ENCODE data around the gene CXCL14. TPM values are rescaled to one million over a fixed set of nuclear protein-coding genes. Genes with fewer than 3 reads are reported as not detected.
"Not testable (repeated sequence)": the region's sequence is repeated elsewhere in the genome, so short reads cannot be mapped to it uniquely, and the experiment has no call there.

CXCL14 gene
- total and polyA plus RNA-seq, 2 donors (not counting 1 experiment from before 2014, with no cell fraction given) = not detected

GRCh38 chr5:135533794-135534193 is 45.0 kb downstream of the CXCL14 start:
- H3K27me3 ChIP-seq (replicated peaks in 1 of 4; ENCODE audit: control extremely low read depth in 1 of 4, control insufficient read depth in 3 of 4, insufficient read depth in 4 of 4, low read length in 3 of 4) = peaks cover 0 to 65% (median 21%) of the 10 kb centered on the region in 4 experiments
- H3K9me3 ChIP-seq (ENCODE audit: control extremely low read depth in 1 of 3, control insufficient read depth in 2 of 3, insufficient read depth in 1 of 3, low read length in 2 of 3) = peaks cover 0 to 14% (median 0%) of the 10 kb centered on the region in 3 donors
- CTCF ChIA-PET = no interaction called here
- H2AFZ ChIP-seq (ENCODE audit: insufficient read depth, low read depth, low read length, poor library complexity, severe bottlenecking) = no peak overlapping the region
- H3K36me3 ChIP-seq (replicated peaks in 1 of 2; ENCODE audit: control extremely low read depth in 1 of 2, control insufficient read depth in 1 of 2, extremely low read depth in 1 of 2, insufficient read depth in 2 of 2, low read length in 1 of 2) = no peaks in the 10 kb centered on the region
- peaks cover 0 to 7% of the 10 kb centered on the region in 2 donors for H3K4me1 ChIP-seq (ENCODE audit: control insufficient read depth in 2 of 2, insufficient read depth in 2 of 2, low read length in 2 of 2)
- POLR2A ChIA-PET = no interaction called here
- H3K79me2 ChIP-seq (ENCODE audit: control insufficient read depth, insufficient read depth, low read length) = no peaks in the 10 kb centered on the region
- Mint-ChIP-seq H3K9me3 (ENCODE audit: insufficient read depth) (no peaks in the 10 kb centered on the region), H3K4me3 (no peak overlapping the region), H3K27ac (no peak overlapping the region), H3K4me1 (peaks cover 7% of the 10 kb centered on the region), H3K27me3 (peaks cover 76% of the 10 kb centered on the region)
- no peak overlapping the region for H3K27ac ChIP-seq (ENCODE audit: low read length in 2 of 2)
- intact Hi-C loops (cut with micrococcal nuclease) = no loop called here
- DNase-seq (no peak), ATAC-seq (ENCODE audit: low read depth) (no peak)
- no CpG with 5 or more reads among the region's 3 CpGs for WGBS (ENCODE audit: insufficient coverage)
- H3K4me3 ChIP-seq (ENCODE audit: control extremely low read depth in 1 of 5, extremely low read depth in 1 of 5, insufficient read depth in 1 of 5, low read depth in 2 of 5, low read length in 4 of 5) = no peak overlapping the region
- H3K4me2 ChIP-seq (replicated peaks; ENCODE audit: low read depth, low read length, poor library complexity, severe bottlenecking) = no peak overlapping the region
- TF ChIP-seq EZH2 (IDR thresholded peaks at IDR 0.05; ENCODE audit: borderline replicate concordance, insufficient read depth, low read depth, low read length, poor library complexity, severe bottlenecking) = no peak
- no peak for TF ChIP-seq CTCF (IDR thresholded peaks at IDR 0.05)
- H3K9ac ChIP-seq (ENCODE audit: low read length) = no peak overlapping the region
- H4K20me1 ChIP-seq (ENCODE audit: control insufficient read depth, insufficient read depth, low read length, poor library complexity, severe bottlenecking) = no peaks in the 10 kb centered on the region

GRCh38 chr5:135533334-135533733 is 45.5 kb downstream of the CXCL14 start:
- H3K4me3 Mint-ChIP-seq = no peak overlapping the region
- no peak for ATAC-seq (ENCODE audit: low read depth)
- Histone ChIP-seq H3K36me3 (replicated peaks in 1 of 2; ENCODE audit: control extremely low read depth in 1 of 2, control insufficient read depth in 1 of 2, extremely low read depth in 1 of 2, insufficient read depth in 2 of 2, low read length in 1 of 2) (no peaks in the 10 kb centered on the region), H4K20me1 (ENCODE audit: control insufficient read depth, insufficient read depth, low read length, poor library complexity, severe bottlenecking) (no peaks in the 10 kb centered on the region), H3K4me3 (ENCODE audit: control extremely low read depth in 1 of 5, extremely low read depth in 1 of 5, insufficient read depth in 1 of 5, low read depth in 2 of 5, low read length in 4 of 5) (no peak overlapping the region), H3K4me1 (ENCODE audit: control insufficient read depth in 2 of 2, insufficient read depth in 2 of 2, low read length in 2 of 2) (peaks cover 0 to 7% of the 10 kb centered on the region in 2 donors), H3K4me2 (replicated peaks; ENCODE audit: low read depth, low read length, poor library complexity, severe bottlenecking) (no peak overlapping the region), H2AFZ (ENCODE audit: insufficient read depth, low read depth, low read length, poor library complexity, severe bottlenecking) (no peak overlapping the region), H3K9me3 (ENCODE audit: control extremely low read depth in 1 of 3, control insufficient read depth in 2 of 3, insufficient read depth in 1 of 3, low read length in 2 of 3) (peaks cover 0 to 14% (median 0%) of the 10 kb centered on the region in 3 donors), H3K27me3 (replicated peaks in 1 of 4; ENCODE audit: control extremely low read depth in 1 of 4, control insufficient read depth in 3 of 4, insufficient read depth in 4 of 4, low read length in 3 of 4) (peaks cover 0 to 63% (median 21%) of the 10 kb centered on the region in 4 experiments), H3K79me2 (ENCODE audit: control insufficient read depth, insufficient read depth, low read length) (no peaks in the 10 kb centered on the region), H3K9ac (ENCODE audit: low read length) (no peak overlapping the region), H3K27ac (ENCODE audit: low read length in 2 of 2) (no peak overlapping the region)
- ChIA-PET POLR2A (no interaction called here), CTCF (no interaction called here)
- peaks cover 7% of the 10 kb centered on the region for H3K4me1 Mint-ChIP-seq
- no CpG with 5 or more reads among the region's 3 CpGs for WGBS (ENCODE audit: insufficient coverage)
- H3K27ac Mint-ChIP-seq = no peak overlapping the region
- intact Hi-C loops (cut with micrococcal nuclease) = no loop called here
- H3K9me3 Mint-ChIP-seq (ENCODE audit: insufficient read depth) = no peaks in the 10 kb centered on the region
- TF ChIP-seq CTCF (IDR thresholded peaks at IDR 0.05) (no peak), EZH2 (IDR thresholded peaks at IDR 0.05; ENCODE audit: borderline replicate concordance, insufficient read depth, low read depth, low read length, poor library complexity, severe bottlenecking) (no peak)
- peaks cover 73% of the 10 kb centered on the region for H3K27me3 Mint-ChIP-seq
- DNase-seq = no peak

GRCh38 chr5:135529576-135529975 is 49.2 kb downstream of the CXCL14 start:
- H3K27ac Mint-ChIP-seq; H3K9me3 Mint-ChIP-seq (ENCODE audit: insufficient read depth); H4K20me1 ChIP-seq (ENCODE audit: control insufficient read depth, insufficient read depth, low read length, poor library complexity, severe bottlenecking); H2AFZ ChIP-seq (ENCODE audit: insufficient read depth, low read depth, low read length, poor library complexity, severe bottlenecking); CTCF ChIA-PET; intact Hi-C loops (cut with micrococcal nuclease); H3K4me2 ChIP-seq (replicated peaks; ENCODE audit: low read depth, low read length, poor library complexity, severe bottlenecking); DNase-seq; POLR2A ChIA-PET; H3K9ac ChIP-seq (ENCODE audit: low read length); H3K79me2 ChIP-seq (ENCODE audit: control insufficient read depth, insufficient read depth, low read length); H3K9me3 ChIP-seq (ENCODE audit: control extremely low read depth in 1 of 3, control insufficient read depth in 2 of 3, insufficient read depth in 1 of 3, low read length in 2 of 3); H3K4me1 ChIP-seq (ENCODE audit: control insufficient read depth in 2 of 2, insufficient read depth in 2 of 2, low read length in 2 of 2); ATAC-seq (ENCODE audit: low read depth); H3K4me3 Mint-ChIP-seq; H3K4me3 ChIP-seq (ENCODE audit: control extremely low read depth in 1 of 5, extremely low read depth in 1 of 5, insufficient read depth in 1 of 5, low read depth in 2 of 5, low read length in 4 of 5); H3K4me1 Mint-ChIP-seq; H3K36me3 ChIP-seq (replicated peaks in 1 of 2; ENCODE audit: control extremely low read depth in 1 of 2, control insufficient read depth in 1 of 2, extremely low read depth in 1 of 2, insufficient read depth in 2 of 2, low read length in 1 of 2); H3K27ac ChIP-seq (ENCODE audit: low read length in 2 of 2): not testable (repeated sequence)
- no CpG with 5 or more reads among the region's 5 CpGs for WGBS (ENCODE audit: insufficient coverage)
- peaks cover 69% of the 10 kb centered on the region for H3K27me3 Mint-ChIP-seq
- peaks cover 0 to 37% (median 20%) of the 10 kb centered on the region in 4 experiments for H3K27me3 ChIP-seq (replicated peaks in 1 of 4; ENCODE audit: control extremely low read depth in 1 of 4, control insufficient read depth in 3 of 4, insufficient read depth in 4 of 4, low read length in 3 of 4)

Measured in B cell (primary cell).